ENCODE measurements around the gene SLC23A2.

DNA sequence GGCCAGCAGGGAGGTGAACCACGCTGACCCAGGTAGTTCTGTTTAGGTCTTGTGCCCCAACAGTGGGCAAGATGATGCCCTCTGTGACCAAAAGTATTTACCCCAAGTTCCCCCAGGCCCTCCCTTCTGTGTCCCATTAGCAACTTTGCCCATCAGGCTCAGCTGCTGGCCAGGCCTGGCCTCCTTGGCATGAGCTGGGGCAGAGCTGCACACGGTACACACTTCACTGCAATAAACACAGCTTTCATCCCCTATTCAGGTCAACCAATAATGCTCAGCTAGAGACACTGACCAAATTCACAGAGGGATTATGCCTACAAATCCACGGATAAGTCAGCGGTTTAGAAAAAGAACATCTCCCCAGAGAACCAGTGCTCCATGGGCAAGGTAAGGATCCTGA, 103.7 kb downstream of the SLC23A2 start:
- TF ChIP-seq POLR2AphosphoS5 (IDR thresholded peaks at IDR 0.05; ENCODE audit: low read depth, low read length) (no peak), SPI1 (IDR thresholded peaks at IDR 0.05; ENCODE audit: low read depth, low read length) (no peak), POLR2A (IDR thresholded peaks at IDR 0.05; ENCODE audit: low read depth, low read length) (no peak), TAF1 (IDR thresholded peaks at IDR 0.05; ENCODE audit: low read depth, low read length) (no peak), POU2F2 (IDR thresholded peaks at IDR 0.05; ENCODE audit: low read depth, low read length) (no peak)
